Activated CD8-positive, alpha-beta memory T cell treated with anti-CD3 and anti-CD28 coated beads for 1 hour (primary cell): ENCODE results near the gene CEND1.

ENCODE experiments used
- DNase-seq, 2 donors: peaks; one replicate each; pipeline ENCODE4 v3.0.0-alpha.2; 2020; ENCODE audit warnings: low read depth in 1 of 2; ENCODE audit errors: extremely low read depth in 1 of 2

Gene CEND1

GRCh38 chr11:779955-780532 is 9.8 kb downstream of the CEND1 start:
- DNase-seq = no peak

GRCh38 chr11:778976-779954 is 10.6 kb downstream of the CEND1 start:
- DNase-seq = no peak

- peak; percentile 72 to 92 for DNase-seq
Measured at GRCh38 chr11:777288-778255, 12.3 kb downstream of the CEND1 start, which contains the start of gene GATD1. Gene GATD1, minus strand, starts transcription at chr11:777487. Its CDS starts 25 bp downstream, at chr11:777462.

GRCh38 chr11:776561-777287 is 13.2 kb downstream of the CEND1 start:
- DNase-seq = no peak

GRCh38 chr11:776263-776560 is 13.7 kb downstream of the CEND1 start:
- no peak for DNase-seq

- no peak for DNase-seq
Measured at GRCh38 chr11:774873-775592, 14.9 kb downstream of the CEND1 start.

- no peak for DNase-seq
Measured at GRCh38 chr11:773830-774229, 16.1 kb downstream of the CEND1 start.

- no peak for DNase-seq
Measured at GRCh38 chr11:773425-773824, 16.5 kb downstream of the CEND1 start.

GRCh38 chr11:772429-773390 is 17.2 kb downstream of the CEND1 start:
- DNase-seq = no peak

GRCh38 chr11:771617-772204 is 18.2 kb downstream of the CEND1 start:
- no peak for DNase-seq

- DNase-seq = no peak
Measured at GRCh38 chr11:770642-771616, 19.0 kb downstream of the CEND1 start.

- DNase-seq = no peak
Measured at GRCh38 chr11:769887-770641, 19.8 kb downstream of the CEND1 start.

- no peak for DNase-seq
Measured at GRCh38 chr11:767238-767637, 22.7 kb downstream of the CEND1 start.

- DNase-seq = no peak
Measured at GRCh38 chr11:766936-767210, 23.0 kb downstream of the CEND1 start.

GRCh38 chr11:766106-766935 is 23.6 kb downstream of the CEND1 start:
- DNase-seq = no peak

GRCh38 chr11:765802-766091 is 24.1 kb downstream of the CEND1 start:
- DNase-seq = no peak
